Parathyroid adenoma (tissue), 2 donors: ENCODE measurements around the gene ASGR1.
A peak's percentile ranks its signal among the peaks of the same experiment; 100 is the strongest.

Source experiments
- H2AFZ ChIP-seq: fragments of 300-600 bp; sonication (generic); one replicate; pipeline ENCODE4 v1.7.0; 2017; ENCODE audit warnings: antibody characterized with exemption, mild to moderate bottlenecking
- H3K27ac ChIP-seq: fragments of 300-600 bp; sonication (generic); one replicate; pipeline ENCODE4 v1.7.0; 2017
- H3K27me3 ChIP-seq: fragments of 300-600 bp; sonication (generic); one replicate; pipeline ENCODE4 v1.7.0; 2017; ENCODE audit warnings: low read length; ENCODE audit not compliant: control insufficient read depth, insufficient read depth
- H3K36me3 ChIP-seq: fragments of 300-600 bp; sonication (generic); one replicate; pipeline ENCODE4 v1.7.0; 2017; ENCODE audit warnings: low read length; ENCODE audit not compliant: control insufficient read depth, insufficient read depth
- H3K4me1 ChIP-seq: fragments of 300-600 bp; sonication (generic); one replicate; pipeline ENCODE4 v1.7.0; 2017; ENCODE audit warnings: control low read depth
- H3K4me2 ChIP-seq: fragments of 300-600 bp; sonication (generic); one replicate; pipeline ENCODE4 v1.7.0; 2017; ENCODE audit warnings: low read length
- H3K4me3 ChIP-seq: fragments of 300-600 bp; sonication (generic); one replicate; pipeline ENCODE4 v1.7.0; 2017; ENCODE audit warnings: low read depth, low read length
- H3K79me2 ChIP-seq: fragments of 300-600 bp; sonication (generic); one replicate; pipeline ENCODE4 v1.7.0; 2017; ENCODE audit warnings: control low read depth
- H3K9ac ChIP-seq: fragments of 300-600 bp; sonication (generic); one replicate; pipeline ENCODE4 v1.7.0; 2017; ENCODE audit warnings: mild to moderate bottlenecking
- H3K9me3 ChIP-seq: fragments of 300-600 bp; sonication (generic); one replicate; pipeline ENCODE4 v1.7.0; 2017; ENCODE audit warnings: low read length; ENCODE audit not compliant: control insufficient read depth
- CTCF ChIP-seq: fragments of 300-600 bp; sonication (generic); IDR thresholded peaks from one replicate; pipeline ENCODE4 v1.7.0; 2017; ENCODE audit warnings: antibody characterized with exemption, mild to moderate bottlenecking
- donor health status: primary hyperparathyroidism.

The ASGR1 gene

GRCh38 chr17:7218758-7219157, 39.6 kb upstream of the ASGR1 start:
- H3K9ac ChIP-seq: no peak overlapping the region
- H3K27ac ChIP-seq: peak overlapping the region; percentile 98
- no peaks in the 10 kb centered on the region for H3K9me3 ChIP-seq
- H3K4me3 ChIP-seq: no peak overlapping the region
- no peaks in the 10 kb centered on the region for H3K27me3 ChIP-seq
- H3K4me1 ChIP-seq: peaks cover 60% of the 10 kb centered on the region
- peak overlapping the region; percentile 91 for H2AFZ ChIP-seq
- peaks cover 6% of the 10 kb centered on the region for H3K79me2 ChIP-seq
- no peak overlapping the region for H3K4me2 ChIP-seq
- H3K36me3 ChIP-seq: no peaks in the 10 kb centered on the region
- no peak for TF ChIP-seq CTCF

- Histone ChIP-seq H3K4me2 (peak overlapping the region; percentile 86), H3K9ac (no peak overlapping the region), H3K4me3 (peak overlapping the region; percentile 42), H3K9me3 (no peaks in the 10 kb centered on the region), H3K27ac (peak overlapping the region; percentile 98), H2AFZ (peak overlapping the region; percentile 91), H3K79me2 (peaks cover 9% of the 10 kb centered on the region), H3K27me3 (no peaks in the 10 kb centered on the region), H3K4me1 (peaks cover 56% of the 10 kb centered on the region), H3K36me3 (no peaks in the 10 kb centered on the region)
- no peak for TF ChIP-seq CTCF
Measured at GRCh38 chr17:7218166-7218565, 39.0 kb upstream of the ASGR1 start.

GRCh38 chr17:7217113-7217987, 38.2 kb upstream of the ASGR1 start:
- Histone ChIP-seq H3K9ac (peak overlapping the region; percentile 82), H2AFZ (peak overlapping the region; percentile 91), H3K4me2 (peak overlapping the region; percentile 89), H3K79me2 (peaks cover 10% of the 10 kb centered on the region), H3K27me3 (no peaks in the 10 kb centered on the region), H3K4me1 (peaks cover 48% of the 10 kb centered on the region), H3K36me3 (no peaks in the 10 kb centered on the region), H3K9me3 (no peaks in the 10 kb centered on the region), H3K27ac (peak overlapping the region; percentile 98), H3K4me3 (peak overlapping the region; percentile 54)
- TF ChIP-seq CTCF: no peak

- no peak for TF ChIP-seq CTCF
- H3K79me2 ChIP-seq: peaks cover 14% of the 10 kb centered on the region
- H3K4me3 ChIP-seq: peak overlapping the region; percentile 54
- no peaks in the 10 kb centered on the region for H3K27me3 ChIP-seq
- H3K9me3 ChIP-seq: no peaks in the 10 kb centered on the region
- H2AFZ ChIP-seq: no peak overlapping the region
- peak overlapping the region; percentile 82 for H3K9ac ChIP-seq
- H3K4me1 ChIP-seq: peaks cover 40% of the 10 kb centered on the region
- peak overlapping the region; percentile 74 for H3K27ac ChIP-seq
- H3K36me3 ChIP-seq: no peaks in the 10 kb centered on the region
- H3K4me2 ChIP-seq: peak overlapping the region; percentile 89
Measured at GRCh38 chr17:7216242-7217112, 37.3 kb upstream of the ASGR1 start.
